K562 (cell line): ENCODE results near the gene MAP3K2.

Experiments used
- ARID3A ChIP-seq: IDR thresholded peaks from 2 replicates; pipeline ENCODE4 v1.6.1; 2012; ENCODE audit warnings: low read depth, low read length, improper control_type of control experiment, borderline replicate concordance
- CTCF ChIP-seq, 3 experiments: IDR thresholded peaks in 2 of 3; conservative IDR thresholded peaks in 1 of 3; 2 replicates each; pipeline ENCODE4 v1.5.1; 2011 to 2012; ENCODE audit warnings: low read length in 3 of 3, mild to moderate bottlenecking in 3 of 3, control low read depth in 2 of 3, improper control_type of control experiment in 1 of 3, inconsistent platforms in 1 of 3, low read depth in 1 of 3, mixed read lengths in 1 of 3, moderate library complexity in 1 of 3; ENCODE audit not compliant: insufficient read depth in 2 of 3
- EGR1 ChIP-seq: fragments of 450-650 bp; conservative IDR thresholded peaks from 2 replicates; pipeline ENCODE4 v1.6.1; 2017; ENCODE audit warnings: mild to moderate bottlenecking
- MAX ChIP-seq: sonication (generic); formaldehyde crosslinking; IDR thresholded peaks from 2 replicates; pipeline ENCODE4 v1.9.0; 2022; ENCODE audit warnings: mild to moderate bottlenecking, missing genetic modification reagents
- PHF20 ChIP-seq: fragments of 450-650 bp; IDR thresholded peaks from 2 replicates; pipeline ENCODE4 v1.6.1; 2018; ENCODE audit not compliant: partially characterized antibody
- REST ChIP-seq, 2 experiments: fragments of 450-650 bp; formaldehyde crosslinking in 1 of 2; IDR thresholded peaks; 2 replicates each; pipeline versions ENCODE4 v1.4.0 to v1.6.1; 2014 to 2020; ENCODE audit warnings: mild to moderate bottlenecking in 2 of 2, borderline replicate concordance in 1 of 2, low read depth in 1 of 2
- SIN3A ChIP-seq, 2 experiments: fragments of 150-350 bp in 1 of 2; IDR thresholded peaks; 2 replicates each; pipeline ENCODE4 v1.6.1; 2011 to 2016; ENCODE audit warnings: borderline replicate concordance in 2 of 2, low read depth in 2 of 2, low read length in 2 of 2, mild to moderate bottlenecking in 2 of 2, moderate library complexity in 2 of 2; ENCODE audit not compliant: control insufficient read depth in 1 of 2
- TBP ChIP-seq: optimal IDR thresholded peaks from 2 replicates; pipeline ENCODE3; 2011; ENCODE audit warnings: low read depth, low read length, improper control_type of control experiment
- TRIM25 ChIP-seq: fragments of 450-650 bp; IDR thresholded peaks from 2 replicates; pipeline ENCODE4 v1.7.0; 2016; ENCODE audit warnings: borderline replicate concordance
- ZBTB9 ChIP-seq: fragments of 450-650 bp; formaldehyde crosslinking; IDR thresholded peaks from 2 replicates; pipeline ENCODE4 v1.4.0; 2020; ENCODE audit warnings: mild to moderate bottlenecking, moderate library complexity

GRCh38 chr2:127426501-127427354 is 39.0 kb upstream of the MAP3K2 start:
- TF ChIP-seq PHF20 (no peak), REST (IDR thresholded peaks at IDR 0.05; ENCODE audit: borderline replicate concordance) (no peak), REST (CRISPR knock-in tag; IDR thresholded peaks at IDR 0.05; ENCODE audit: low read depth) (no peak), CTCF (IDR thresholded peaks at IDR 0.05 in 2 of 3, conservative IDR thresholded peaks at IDR 0.05 in 1 of 3; ENCODE audit: insufficient read depth in 2 of 3, low read depth in 1 of 3, low read length in 3 of 3) (no peak), TRIM25 (no peak), SIN3A (IDR thresholded peaks at IDR 0.05; ENCODE audit: borderline replicate concordance in 2 of 2, control insufficient read depth in 1 of 2, low read depth in 2 of 2, low read length in 2 of 2) (no peak), ZBTB9 (CRISPR knock-in tag) (no peak), EGR1 (no peak), TBP (no peak), ARID3A (no peak), MAX (CRISPR knock-in tag) (no peak)
